ENCODE results near the gene BDKRB1. TPM values are rescaled to one million over a fixed set of nuclear protein-coding genes. Genes with fewer than 3 reads are reported as not detected.

The BDKRB1 gene
- total RNA-seq, 4 donors from 2014 or later = 0.78 to 1.0 (median 0.94) TPM; not detected in 1

GRCh38 chr14:96232506-96232905 is 23.5 kb upstream of the BDKRB1 start:
- intact Hi-C loops (cut with DNase I) = no loop called here
- no peak for DNase-seq
- 71 to 76% methylated on average over 11 of the region's 11 CpGs for WGBS, 2 donors
- no peaks in the 10 kb centered on the region for H3K27me3 ChIP-seq
- H3K4me1 ChIP-seq = no peaks in the 10 kb centered on the region
- H3K4me3 ChIP-seq (replicated peaks in 1 of 3) = no peak overlapping the region
- no peaks in the 10 kb centered on the region for H3K9me3 ChIP-seq
- no peaks in the 10 kb centered on the region for H3K36me3 ChIP-seq
- TF ChIP-seq POLR2A (IDR thresholded peaks at IDR 0.05) = no peak
- no peak overlapping the region for H3K27ac ChIP-seq

GRCh38 chr14:96233661-96234060 is 22.3 kb upstream of the BDKRB1 start:
- Histone ChIP-seq H3K4me3 (replicated peaks in 1 of 3) (no peak overlapping the region), H3K9me3 (no peaks in the 10 kb centered on the region), H3K36me3 (no peaks in the 10 kb centered on the region), H3K4me1 (no peaks in the 10 kb centered on the region), H3K27me3 (no peaks in the 10 kb centered on the region), H3K27ac (no peak overlapping the region)
- TF ChIP-seq CTCF (IDR thresholded peaks at IDR 0.05) (no peak), POLR2A (IDR thresholded peaks at IDR 0.05) (no peak)
- 63 to 68% methylated on average over 3 of the region's 3 CpGs for WGBS, 2 donors
- intact Hi-C loops (cut with DNase I) = no loop called here
- no peak for DNase-seq

- H3K27ac ChIP-seq = no peak overlapping the region
- no peaks in the 10 kb centered on the region for H3K4me1 ChIP-seq
- no peak for DNase-seq
- no peaks in the 10 kb centered on the region for H3K36me3 ChIP-seq
- TF ChIP-seq POLR2A (IDR thresholded peaks at IDR 0.05) (no peak), CTCF (IDR thresholded peaks at IDR 0.05) (no peak)
- no peak overlapping the region for H3K4me3 ChIP-seq (replicated peaks in 1 of 3)
- intact Hi-C loops (cut with DNase I) = no loop called here
- WGBS, 2 donors = 78 to 89% methylated on average over 4 of the region's 4 CpGs
- no peaks in the 10 kb centered on the region for H3K9me3 ChIP-seq
- H3K27me3 ChIP-seq = no peaks in the 10 kb centered on the region
Measured at GRCh38 chr14:96235426-96235825, 20.6 kb upstream of the BDKRB1 start.

GRCh38 chr14:96237641-96238040 is 18.4 kb upstream of the BDKRB1 start:
- Histone ChIP-seq H3K36me3 (peaks cover 5 to 8% of the 10 kb centered on the region in 2 donors), H3K9me3 (no peaks in the 10 kb centered on the region), H3K4me3 (replicated peaks in 1 of 3) (no peak overlapping the region), H3K27ac (no peak overlapping the region), H3K4me1 (no peaks in the 10 kb centered on the region), H3K27me3 (no peaks in the 10 kb centered on the region)
- no peak for DNase-seq
- intact Hi-C loops (cut with DNase I) = no loop called here
- no peak for TF ChIP-seq CTCF (IDR thresholded peaks at IDR 0.05)
- no peak for TF ChIP-seq POLR2A (IDR thresholded peaks at IDR 0.05)
- WGBS, 2 donors = 100% methylated on average over 1 to 2 of the region's 2 CpGs

GRCh38 chr14:96238676-96239265 is 17.2 kb upstream of the BDKRB1 start:
- no peak for TF ChIP-seq CTCF (IDR thresholded peaks at IDR 0.05)
- TF ChIP-seq POLR2A (IDR thresholded peaks at IDR 0.05) = no peak
- no peak overlapping the region for H3K27ac ChIP-seq
- no peak for DNase-seq
- H3K36me3 ChIP-seq = peaks cover 5 to 8% of the 10 kb centered on the region in 2 donors
- intact Hi-C loops (cut with DNase I) = no loop called here
- H3K9me3 ChIP-seq = no peaks in the 10 kb centered on the region
- no peaks in the 10 kb centered on the region for H3K27me3 ChIP-seq
- H3K4me3 ChIP-seq (replicated peaks in 1 of 3) = no peak overlapping the region
- no peaks in the 10 kb centered on the region for H3K4me1 ChIP-seq
- 86 to 93% methylated on average over 7 of the region's 7 CpGs for WGBS, 2 donors

Data from thyroid gland (tissue), 4 donors.